Liver (tissue), 9 donors: ENCODE results near the gene IL17RC. TPM values are rescaled to one million over a fixed set of nuclear protein-coding genes. Genes with fewer than 3 reads are reported as not detected.

Source experiments
- DNase-seq: peaks from one replicate; pipeline ENCODE4 v3.0.0-alpha.2; 2017; ENCODE audit warnings: low spot score
- H3K27ac ChIP-seq, 2 donors: one replicate each; pipeline ENCODE4 v1.7.0; 2013; ENCODE audit warnings: inconsistent platforms in 2 of 2, low read length in 2 of 2, control low read depth in 1 of 2, low read depth in 1 of 2, mild to moderate bottlenecking in 1 of 2
- H3K27me3 ChIP-seq, 4 donors: one replicate each; pipeline versions ENCODE4 v1.6.1 to v1.7.0; 2013; ENCODE audit warnings: low read length in 3 of 4, inconsistent platforms in 1 of 4, mild to moderate bottlenecking in 1 of 4, moderate library complexity in 1 of 4; ENCODE audit not compliant: control insufficient read depth in 4 of 4, insufficient read depth in 4 of 4
- H3K36me3 ChIP-seq, 4 donors: one replicate each; pipeline versions ENCODE4 v1.6.1 to v1.7.0; 2013; ENCODE audit warnings: low read length in 3 of 4, mild to moderate bottlenecking in 3 of 4, low read depth in 1 of 4, moderate library complexity in 1 of 4; ENCODE audit not compliant: control insufficient read depth in 4 of 4, insufficient read depth in 3 of 4
- H3K4me1 ChIP-seq, 4 donors: one replicate each; pipeline versions ENCODE4 v1.6.1 to v1.7.0; 2013; ENCODE audit warnings: low read length in 3 of 4, mild to moderate bottlenecking in 3 of 4, moderate library complexity in 1 of 4; ENCODE audit not compliant: control insufficient read depth in 4 of 4, insufficient read depth in 4 of 4
- H3K4me3 ChIP-seq, 3 donors: one replicate each; pipeline versions ENCODE4 v1.6.1 to v1.7.0; 2013; ENCODE audit warnings: low read length in 3 of 3, control low read depth in 1 of 3, low read depth in 1 of 3, mild to moderate bottlenecking in 1 of 3
- H3K9ac ChIP-seq, 2 donors: one replicate each; pipeline ENCODE4 v1.7.0; 2013; ENCODE audit warnings: low read length in 2 of 2, mild to moderate bottlenecking in 2 of 2, moderate library complexity in 2 of 2, control low read depth in 1 of 2, low read depth in 1 of 2
- H3K9me3 ChIP-seq, 4 donors: one replicate each; pipeline versions ENCODE4 v1.6.1 to v1.7.0; 2013; ENCODE audit warnings: low read length in 3 of 4; ENCODE audit not compliant: control insufficient read depth in 4 of 4
- ATF3 ChIP-seq: IDR thresholded peaks from 2 replicates; pipeline ENCODE4 v1.6.1; 2016; ENCODE audit warnings: antibody characterized with exemption
- CTCF ChIP-seq: fragments of 150-350 bp; IDR thresholded peaks from 2 replicates; pipeline ENCODE4 v1.5.1; 2017; ENCODE audit warnings: improper control_type of control experiment, low read depth, low read length; ENCODE audit not compliant: missing input control
- EGR1 ChIP-seq, 2 donors: IDR thresholded peaks; 2 replicates each; pipeline ENCODE4 v1.6.1; 2016 to 2018; ENCODE audit warnings: antibody characterized with exemption in 2 of 2, low read depth in 2 of 2
- FOXA1 ChIP-seq: IDR thresholded peaks from 2 replicates; pipeline ENCODE4 v1.6.1; 2016; ENCODE audit warnings: antibody characterized with exemption
- FOXA2 ChIP-seq: IDR thresholded peaks from 2 replicates; pipeline ENCODE4 v1.6.1; 2016; ENCODE audit warnings: antibody characterized with exemption
- GABPA ChIP-seq, 2 donors: IDR thresholded peaks in 1 of 2; conservative IDR thresholded peaks in 1 of 2; 2 replicates each; pipeline ENCODE4 v1.6.1; 2016; ENCODE audit warnings: antibody characterized with exemption in 2 of 2, mild to moderate bottlenecking in 1 of 2, moderate library complexity in 1 of 2
- HNF4A ChIP-seq, 2 donors: conservative IDR thresholded peaks; 2 replicates each; pipeline ENCODE4 v1.6.1; 2016; ENCODE audit warnings: antibody characterized with exemption in 2 of 2, mild to moderate bottlenecking in 2 of 2
- HNF4G ChIP-seq: IDR thresholded peaks from 2 replicates; pipeline ENCODE4 v1.6.1; 2016; ENCODE audit warnings: antibody characterized with exemption
- JUND ChIP-seq, 2 donors: IDR thresholded peaks; 2 replicates each; pipeline ENCODE4 v1.6.1; 2016; ENCODE audit warnings: antibody characterized with exemption in 2 of 2
- MAX ChIP-seq: IDR thresholded peaks from 2 replicates; pipeline ENCODE4 v1.6.1; 2016; ENCODE audit warnings: antibody characterized with exemption
- NR2F2 ChIP-seq: IDR thresholded peaks from 2 replicates; pipeline ENCODE4 v1.6.1; 2016; ENCODE audit warnings: antibody characterized with exemption
- RAD21 ChIP-seq, 2 donors: IDR thresholded peaks; 2 replicates each; pipeline ENCODE4 v1.6.1; 2016; ENCODE audit warnings: antibody characterized with exemption in 2 of 2, mild to moderate bottlenecking in 2 of 2
- REST ChIP-seq: IDR thresholded peaks from 2 replicates; pipeline ENCODE4 v1.6.1; 2016; ENCODE audit warnings: antibody characterized with exemption, mild to moderate bottlenecking
- RXRA ChIP-seq, 2 donors: IDR thresholded peaks; 2 replicates each; pipeline ENCODE4 v1.6.1; 2017 to 2018; ENCODE audit warnings: antibody characterized with exemption in 2 of 2, mild to moderate bottlenecking in 1 of 2
- SP1 ChIP-seq: IDR thresholded peaks from 2 replicates; pipeline ENCODE4 v1.6.1; 2018; ENCODE audit warnings: antibody characterized with exemption, mild to moderate bottlenecking
- TAF1 ChIP-seq: conservative IDR thresholded peaks from 2 replicates; pipeline ENCODE4 v1.6.1; 2016; ENCODE audit warnings: antibody characterized with exemption, mild to moderate bottlenecking
- YY1 ChIP-seq: IDR thresholded peaks from 2 replicates; pipeline ENCODE4 v1.6.1; 2016; ENCODE audit warnings: antibody characterized with exemption, mild to moderate bottlenecking
- ZBTB33 ChIP-seq: IDR thresholded peaks from 2 replicates; pipeline ENCODE4 v1.6.1; 2016; ENCODE audit warnings: antibody characterized with exemption
- WGBS: extraction: QIAGEN DNeasy Blood & Tissue Kit; methylation state at CpG from one replicate; pipeline ENCODE4 v1.1.7; 2013; 5-methylcytosine and 5-hydroxymethylcytosine counted together
- polyA plus RNA-seq, 2 donors: library from polyadenylated mRNA; stranded (reverse) in 1 of 2; unstranded in 1 of 2; fragments of 200-250 nt in 1 of 2; fragments of >200 nt in 1 of 2; fragmentation: Nextera tagmentation in 1 of 2; extraction: Ambion mirVana in 1 of 2; gene quantifications; one replicate each; pipeline versions ENCODE4 v1.2.1 to v1.2.3, GENCODE V29; 2013 to 2015
- total RNA-seq, 2 donors: library from RNA; depleted of rRNA; stranded (reverse); fragments of >200 nt; gene quantifications; one replicate each; pipeline ENCODE4 v1.2.3, GENCODE V29; 2014
- donor health status: healthy.
- donor health status: healthy.
- donor health status: healthy.
- donor health status: healthy.
- donor health status: healthy.

Gene IL17RC
- total and polyA plus RNA-seq, 4 donors, result 15.4 to 62.8 (median 25.7) TPM

- TF ChIP-seq REST, result no peak
- no peak for TF ChIP-seq YY1
Measured at GRCh38 chr3:9889405-9889804, 27.5 kb upstream of the IL17RC start (continued).

- H3K36me3 ChIP-seq, result peaks cover 3 to 10% (median 9%) of the 10 kb centered on the region in 4 donors
- H3K27me3 ChIP-seq, result no peaks in the 10 kb centered on the region
- peak; percentile 97 for DNase-seq
- H3K4me1 ChIP-seq, result peaks cover 2 to 12% (median 6%) of the 10 kb centered on the region in 4 donors
- peak within 1 kb of the TSS; percentile 93 to 98 (median 95) for H3K4me3 ChIP-seq
- H3K9me3 ChIP-seq, result no peaks in the 10 kb centered on the region
- H3K27ac ChIP-seq, result peak within 1 kb of the TSS; percentile 98 to 99
- TF ChIP-seq YY1, result peak; percentile 96
- TF ChIP-seq FOXA2, result no peak
- peak; percentile 46 to 49 for TF ChIP-seq RAD21 (IDR thresholded peaks at IDR 0.05)
- TF ChIP-seq GABPA (IDR thresholded peaks at IDR 0.05 in 1 of 2, conservative IDR thresholded peaks at IDR 0.05 in 1 of 2), result peak in 1 of 2 donors; percentile 78
- no peak for TF ChIP-seq ATF3
- TF ChIP-seq REST, result peak; percentile 24
- no peak for TF ChIP-seq ZBTB33
- TF ChIP-seq SP1, result peak; percentile 40
- no peak for TF ChIP-seq HNF4G
- no peak for TF ChIP-seq HNF4A (conservative IDR thresholded peaks at IDR 0.05)
- no peak for TF ChIP-seq NR2F2
- peak in 1 of 2 donors; percentile 38 for TF ChIP-seq RXRA (IDR thresholded peaks at IDR 0.05)
- TF ChIP-seq MAX, result no peak
- TF ChIP-seq JUND (IDR thresholded peaks at IDR 0.05), result no peak
- TF ChIP-seq CTCF, result peak; percentile 21
- peak; percentile 74 to 85 for TF ChIP-seq EGR1 (IDR thresholded peaks at IDR 0.05; ENCODE audit: low read depth in 2 of 2)
- no peak for TF ChIP-seq FOXA1
- peak; percentile 16 for TF ChIP-seq TAF1
- peak within 1 kb of the TSS; percentile 95 to 96 for H3K9ac ChIP-seq
- WGBS, result under 1% methylated on average over 62 of the region's 62 CpGs
Measured at GRCh38 chr3:9890249-9891071, 26.4 kb upstream of the IL17RC start, which contains the start of gene JAGN1. TSS of gene JAGN1 (plus strand) at chr3:9890610. CDS start at chr3:9890723, 113 bp downstream.
